Keratinocyte (primary cell): ENCODE data around the gene DEDD2. TPM values are rescaled to one million over a fixed set of nuclear protein-coding genes. Genes with fewer than 3 reads are reported as not detected.

ENCODE experiments used
- DNase-seq: peaks from one replicate; pipeline ENCODE4 v3.0.0-alpha.2; 2011; ENCODE audit warnings: low read depth, missing footprints, low spot score
- FAIRE-seq: peaks from 2 replicates; lab custom pipeline; 2011; peaks lifted over from hg19 to GRCh38; lab: Jason Lieb, UNC
- H2AFZ ChIP-seq: 2 replicates; pipeline ENCODE4 v1.6.0; 2012; ENCODE audit warnings: low read length, control low read depth, inconsistent platforms; ENCODE audit not compliant: control insufficient read depth
- H3K27ac ChIP-seq: 2 replicates; pipeline ENCODE4 v1.5.1; 2011; ENCODE audit warnings: low read length; ENCODE audit not compliant: control insufficient read depth, insufficient read depth
- H3K27me3 ChIP-seq: 3 replicates; pipeline ENCODE4 v1.6.0; 2011; ENCODE audit warnings: low read length; ENCODE audit not compliant: control insufficient read depth, insufficient read depth; ENCODE audit errors: extremely low read depth
- H3K36me3 ChIP-seq, 2 experiments: 2 replicates in 1 of 2; 3 replicates in 1 of 2; pipeline ENCODE4 v1.5.1; 2011; ENCODE audit warnings: low read length in 2 of 2, mild to moderate bottlenecking in 1 of 2; ENCODE audit not compliant: control insufficient read depth in 2 of 2, insufficient read depth in 2 of 2; ENCODE audit errors: extremely low read depth in 1 of 2
- H3K4me1 ChIP-seq: 3 replicates; pipeline ENCODE4 v1.5.1; 2011; ENCODE audit warnings: low read length; ENCODE audit not compliant: control insufficient read depth, insufficient read depth; ENCODE audit errors: extremely low read depth
- H3K4me2 ChIP-seq: 3 replicates; pipeline ENCODE4 v1.6.0; 2011; ENCODE audit warnings: low read depth, low read length; ENCODE audit not compliant: control insufficient read depth, insufficient read depth; ENCODE audit errors: extremely low read depth
- H3K4me3 ChIP-seq, 3 experiments: fragments of 200-600 bp in 1 of 3; sonication (generic) in 1 of 3; 2 replicates in 2 of 3; 3 replicates in 1 of 3; pipeline ENCODE4 v1.5.1; 2011 to 2016; ENCODE audit warnings: low read length in 3 of 3, mild to moderate bottlenecking in 3 of 3, control low read depth in 2 of 3, inconsistent platforms in 1 of 3, low read depth in 1 of 3, mixed read lengths in 1 of 3, mixed run types in 1 of 3, moderate library complexity in 1 of 3; ENCODE audit not compliant: control insufficient read depth in 2 of 3, insufficient read depth in 2 of 3; ENCODE audit errors: extremely low read depth in 1 of 3
- H3K79me2 ChIP-seq: 2 replicates; pipeline ENCODE4 v1.6.0; 2012; ENCODE audit warnings: low read length; ENCODE audit not compliant: control insufficient read depth, insufficient read depth
- H3K9ac ChIP-seq: 3 replicates; pipeline ENCODE4 v1.6.0; 2011; ENCODE audit warnings: low read length; ENCODE audit not compliant: control insufficient read depth, insufficient read depth; ENCODE audit errors: extremely low read depth
- H3K9me1 ChIP-seq: 3 replicates; pipeline ENCODE4 v1.6.0; 2011; ENCODE audit warnings: low read length; ENCODE audit not compliant: control insufficient read depth, insufficient read depth; ENCODE audit errors: extremely low read depth
- H3K9me3 ChIP-seq: 2 replicates; pipeline ENCODE4 v1.5.1; 2012; ENCODE audit warnings: low read depth, low read length; ENCODE audit not compliant: control insufficient read depth
- H4K20me1 ChIP-seq: 3 replicates; pipeline ENCODE4 v1.6.0; 2011; ENCODE audit warnings: low read length; ENCODE audit not compliant: control insufficient read depth, insufficient read depth; ENCODE audit errors: extremely low read depth
- CTCF ChIP-seq, 3 experiments: IDR thresholded peaks in 1 of 3; conservative IDR thresholded peaks in 1 of 3; optimal IDR thresholded peaks in 1 of 3; 2 replicates in 2 of 3; 3 replicates in 1 of 3; pipeline versions ENCODE3 to v1.5.1; 2011; ENCODE audit warnings: low read length in 3 of 3, mild to moderate bottlenecking in 3 of 3, moderate library complexity in 2 of 3, control low read depth in 1 of 3, inconsistent platforms in 1 of 3; ENCODE audit not compliant: insufficient read depth in 2 of 3; ENCODE audit errors: extremely low read depth in 1 of 3
- EZH2 ChIP-seq: IDR thresholded peaks from one replicate; pipeline ENCODE4 v1.6.1; 2012; ENCODE audit warnings: inconsistent platforms, mild to moderate bottlenecking, low read length, moderate library complexity
- dilution Hi-C: fragments of 300-500 bp; cut with MboI; formaldehyde crosslinking; loops from one replicate; pipeline ENCODE4 v1.7.0; 2020; ENCODE audit warnings: low sequenced_read_pairs; ENCODE audit not compliant: extremely low pct_ligation_motif_present
- polyA plus RNA-seq, 5 experiments: library from polyadenylated mRNA; depleted of rRNA in 3 of 5; stranded (reverse) in 3 of 5; stranded (forward) in 1 of 5; unstranded in 1 of 5; fragments of >200 nt; gene quantifications; 1 replicate in 1 of 5; 2 replicates in 3 of 5; 3 replicates in 1 of 5; pipeline versions ENCODE4 v1.2.1 to v1.2.3, GENCODE V29; 2011 to 2012; ENCODE audit warnings: missing spikeins in 2 of 5, low read depth in 1 of 5, low replicate concordance in 1 of 5

Gene DEDD2
- polyA plus RNA-seq, 1 donor (not counting 4 experiments of a cell fraction or from before 2014, with no cell fraction given), result 20.8 TPM

DNA sequence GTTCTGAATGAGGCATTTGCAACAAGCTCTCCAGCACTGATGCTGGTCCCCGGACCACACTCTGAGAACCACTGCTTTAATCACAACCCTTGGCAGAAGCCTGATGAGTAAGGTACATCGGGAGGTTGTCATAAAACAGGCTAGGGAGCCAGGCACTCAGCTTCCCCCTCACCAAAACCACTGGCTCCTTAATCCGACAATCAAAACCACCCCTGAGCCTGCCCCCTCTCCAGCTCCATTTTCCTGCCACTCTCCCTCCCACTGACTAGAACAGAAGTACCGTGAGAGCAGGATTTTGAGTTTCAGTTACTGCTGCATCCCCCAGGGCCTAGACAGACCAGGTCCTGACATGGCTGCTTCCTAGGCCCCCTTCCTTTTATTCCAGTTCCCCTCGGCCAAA is 17.7 kb upstream of the DEDD2 start:
- H3K9me3 ChIP-seq, result no peaks in the 10 kb centered on the region
- no peak for FAIRE-seq
- no peak overlapping the region for H3K27ac ChIP-seq
- H3K9me1 ChIP-seq, result no peaks in the 10 kb centered on the region
- no peaks in the 10 kb centered on the region for H3K27me3 ChIP-seq
- peaks cover 45 to 54% of the 10 kb centered on the region in 2 experiments for H3K36me3 ChIP-seq
- no peaks in the 10 kb centered on the region for H4K20me1 ChIP-seq
- H2AFZ ChIP-seq, result no peak overlapping the region
- peaks cover 31% of the 10 kb centered on the region for H3K79me2 ChIP-seq
- dilution Hi-C loops, result no loop called here
- no peak overlapping the region for H3K4me2 ChIP-seq
- no peak overlapping the region for H3K9ac ChIP-seq
- H3K4me3 ChIP-seq, result no peak overlapping the region
- no peak for TF ChIP-seq CTCF (optimal IDR thresholded peaks at IDR 0.05 in 1 of 3, IDR thresholded peaks at IDR 0.05 in 1 of 3, conservative IDR thresholded peaks at IDR 0.05 in 1 of 3; ENCODE audit: extremely low read depth in 1 of 3, insufficient read depth in 2 of 3, low read length in 3 of 3)
- TF ChIP-seq EZH2, result no peak
- H3K4me1 ChIP-seq, result no peaks in the 10 kb centered on the region
- DNase-seq, result no peak

GRCh38 chr19:42234364-42234763 is 16.9 kb upstream of the DEDD2 start:
- Histone ChIP-seq H3K9ac (no peak overlapping the region), H3K4me1 (no peaks in the 10 kb centered on the region), H3K4me2 (no peak overlapping the region), H3K9me3 (no peaks in the 10 kb centered on the region), H3K79me2 (peaks cover 31% of the 10 kb centered on the region), H3K9me1 (no peaks in the 10 kb centered on the region), H2AFZ (no peak overlapping the region), H3K4me3 (no peak overlapping the region), H3K36me3 (peaks cover 47 to 51% of the 10 kb centered on the region in 2 experiments), H4K20me1 (peaks cover 5% of the 10 kb centered on the region), H3K27me3 (no peaks in the 10 kb centered on the region), H3K27ac (no peak overlapping the region)
- TF ChIP-seq EZH2, result no peak
- no peak for TF ChIP-seq CTCF (optimal IDR thresholded peaks at IDR 0.05 in 1 of 3, IDR thresholded peaks at IDR 0.05 in 1 of 3, conservative IDR thresholded peaks at IDR 0.05 in 1 of 3; ENCODE audit: extremely low read depth in 1 of 3, insufficient read depth in 2 of 3, low read length in 3 of 3)
- no peak for DNase-seq
- dilution Hi-C loops, result no loop called here
- FAIRE-seq, result no peak
